ENCODE measurements around the gene OPCML.

Gene OPCML

GRCh38 chr11:132528181-132528580, 1004.1 kb downstream of the OPCML start:
- TF ChIP-seq CTCF (IDR thresholded peaks at IDR 0.05), result no peak
- H3K4me1 ChIP-seq (ENCODE audit: control insufficient read depth in 1 of 2, insufficient read depth in 1 of 2, low read depth in 1 of 2, low read length in 1 of 2), result no peaks in the 10 kb centered on the region
- H3K27me3 ChIP-seq, result no peaks in the 10 kb centered on the region
- H3K27ac ChIP-seq, result no peak overlapping the region
- no peaks in the 10 kb centered on the region for H3K36me3 ChIP-seq
- H3K4me3 ChIP-seq (ENCODE audit: low read depth in 1 of 2, low read length in 1 of 2), result no peak overlapping the region
- H3K9me3 ChIP-seq, result no peaks in the 10 kb centered on the region

DNA sequence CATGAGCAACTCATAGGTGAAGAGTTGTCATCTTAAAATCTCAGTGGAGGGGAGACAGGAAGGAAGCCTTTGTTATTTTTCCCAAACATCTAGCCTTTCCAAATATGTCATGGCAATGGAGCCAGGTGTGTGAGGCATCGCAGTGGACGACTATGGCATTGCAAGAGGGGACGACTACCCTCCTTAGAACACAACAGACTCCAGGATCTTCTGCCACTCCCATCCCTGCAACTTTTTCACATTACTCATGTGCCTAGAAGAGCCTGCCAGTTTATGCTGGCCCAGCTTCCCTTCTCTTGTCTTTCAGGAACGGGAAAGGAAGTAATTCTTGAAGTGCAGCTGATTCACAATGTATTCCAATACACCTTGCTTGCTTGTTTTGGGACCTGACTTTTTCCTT, 1008.4 kb downstream of the OPCML start:
- no peak for TF ChIP-seq CTCF (IDR thresholded peaks at IDR 0.05)
- no peaks in the 10 kb centered on the region for H3K36me3 ChIP-seq
- no peaks in the 10 kb centered on the region for H3K4me1 ChIP-seq (ENCODE audit: control insufficient read depth in 1 of 2, insufficient read depth in 1 of 2, low read depth in 1 of 2, low read length in 1 of 2)
- H3K9me3 ChIP-seq, result no peaks in the 10 kb centered on the region
- no peaks in the 10 kb centered on the region for H3K27me3 ChIP-seq
- no peak overlapping the region for H3K4me3 ChIP-seq (ENCODE audit: low read depth in 1 of 2, low read length in 1 of 2)
- no peak overlapping the region for H3K27ac ChIP-seq

DNA sequence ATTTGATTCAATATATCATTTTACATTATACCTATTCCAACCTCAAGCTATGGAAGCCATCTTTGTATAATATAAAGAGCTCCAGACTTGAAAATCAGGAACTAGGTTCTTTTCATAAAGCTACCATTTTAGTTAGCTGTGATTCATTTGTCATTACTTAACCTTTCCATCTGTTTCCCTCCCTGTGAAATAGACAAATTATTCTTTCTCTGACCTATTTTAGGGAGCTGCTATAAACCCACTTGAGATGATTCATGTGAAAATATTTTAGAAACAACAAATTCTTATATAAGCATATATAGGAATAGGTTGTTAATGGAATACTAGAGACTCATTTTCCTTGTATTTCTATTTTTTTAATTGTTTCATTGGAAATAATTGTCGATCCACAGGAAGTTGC, 1012.1 kb downstream of the OPCML start:
- H3K4me3 ChIP-seq (ENCODE audit: low read depth in 1 of 2, low read length in 1 of 2), result no peak overlapping the region
- H3K36me3 ChIP-seq, result no peaks in the 10 kb centered on the region
- H3K9me3 ChIP-seq, result no peaks in the 10 kb centered on the region
- no peak for TF ChIP-seq CTCF (IDR thresholded peaks at IDR 0.05)
- H3K27ac ChIP-seq, result no peak overlapping the region
- no peaks in the 10 kb centered on the region for H3K27me3 ChIP-seq
- H3K4me1 ChIP-seq (ENCODE audit: control insufficient read depth in 1 of 2, insufficient read depth in 1 of 2, low read depth in 1 of 2, low read length in 1 of 2), result no peaks in the 10 kb centered on the region

DNA sequence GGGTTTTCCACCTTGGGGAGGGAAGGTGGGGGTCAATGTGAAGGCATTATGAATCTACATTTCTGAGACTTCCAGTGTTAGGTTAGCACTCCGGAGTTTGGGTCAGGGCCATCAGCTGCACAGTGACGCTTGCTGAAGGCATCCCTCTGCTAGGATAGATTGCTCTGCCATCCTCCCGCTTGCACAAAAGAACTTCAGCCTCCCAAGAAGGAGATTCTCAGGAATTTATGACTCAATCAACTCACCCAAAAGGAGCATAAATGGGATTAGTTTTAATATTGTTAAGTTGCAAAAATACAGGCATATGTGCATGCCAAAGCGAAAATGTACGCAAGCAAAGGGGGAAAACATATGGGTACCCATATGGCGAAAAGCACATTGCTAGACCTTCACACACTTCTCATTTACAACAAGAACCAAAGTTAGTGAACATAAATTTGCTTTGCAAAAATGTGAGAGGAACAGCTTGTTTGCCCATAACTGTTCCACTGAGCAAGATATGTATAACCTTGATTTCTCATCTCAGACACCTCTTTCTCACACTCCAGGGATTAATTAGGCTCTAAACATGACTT, 1013.0 kb downstream of the OPCML start:
- TF ChIP-seq CTCF (IDR thresholded peaks at IDR 0.05), result no peak
- Histone ChIP-seq H3K27me3 (no peaks in the 10 kb centered on the region), H3K4me1 (ENCODE audit: control insufficient read depth in 1 of 2, insufficient read depth in 1 of 2, low read depth in 1 of 2, low read length in 1 of 2) (no peaks in the 10 kb centered on the region), H3K9me3 (no peaks in the 10 kb centered on the region), H3K36me3 (no peaks in the 10 kb centered on the region), H3K27ac (no peak overlapping the region), H3K4me3 (ENCODE audit: low read depth in 1 of 2, low read length in 1 of 2) (no peak overlapping the region)

GRCh38 chr11:132504501-132505041, 1027.7 kb downstream of the OPCML start:
- H3K36me3 ChIP-seq, result no peaks in the 10 kb centered on the region
- H3K9me3 ChIP-seq, result no peaks in the 10 kb centered on the region
- TF ChIP-seq CTCF (IDR thresholded peaks at IDR 0.05), result no peak
- no peaks in the 10 kb centered on the region for H3K27me3 ChIP-seq
- H3K27ac ChIP-seq, result no peak overlapping the region
- H3K4me1 ChIP-seq (ENCODE audit: control insufficient read depth in 1 of 2, insufficient read depth in 1 of 2, low read depth in 1 of 2, low read length in 1 of 2), result no peaks in the 10 kb centered on the region
- H3K4me3 ChIP-seq (ENCODE audit: low read depth in 1 of 2, low read length in 1 of 2), result no peak overlapping the region
